Keratinocyte (primary cell): ENCODE results near the gene TPT1. TPM values are rescaled to one million over a fixed set of nuclear protein-coding genes. Genes with fewer than 3 reads are reported as not detected.

Experiments
- DNase-seq: peaks from one replicate; pipeline ENCODE4 v3.0.0-alpha.2; 2011; ENCODE audit warnings: low read depth, missing footprints, low spot score
- FAIRE-seq: peaks from 2 replicates; lab custom pipeline; 2011; peaks lifted over from hg19 to GRCh38; lab: Jason Lieb, UNC
- H2AFZ ChIP-seq: 2 replicates; pipeline ENCODE4 v1.6.0; 2012; ENCODE audit warnings: low read length, control low read depth, inconsistent platforms; ENCODE audit not compliant: control insufficient read depth
- H3K27ac ChIP-seq: 2 replicates; pipeline ENCODE4 v1.5.1; 2011; ENCODE audit warnings: low read length; ENCODE audit not compliant: control insufficient read depth, insufficient read depth
- H3K27me3 ChIP-seq: 3 replicates; pipeline ENCODE4 v1.6.0; 2011; ENCODE audit warnings: low read length; ENCODE audit not compliant: control insufficient read depth, insufficient read depth; ENCODE audit errors: extremely low read depth
- H3K36me3 ChIP-seq, 2 experiments: 2 replicates in 1 of 2; 3 replicates in 1 of 2; pipeline ENCODE4 v1.5.1; 2011; ENCODE audit warnings: low read length in 2 of 2, mild to moderate bottlenecking in 1 of 2; ENCODE audit not compliant: control insufficient read depth in 2 of 2, insufficient read depth in 2 of 2; ENCODE audit errors: extremely low read depth in 1 of 2
- H3K4me1 ChIP-seq: 3 replicates; pipeline ENCODE4 v1.5.1; 2011; ENCODE audit warnings: low read length; ENCODE audit not compliant: control insufficient read depth, insufficient read depth; ENCODE audit errors: extremely low read depth
- H3K4me2 ChIP-seq: 3 replicates; pipeline ENCODE4 v1.6.0; 2011; ENCODE audit warnings: low read depth, low read length; ENCODE audit not compliant: control insufficient read depth, insufficient read depth; ENCODE audit errors: extremely low read depth
- H3K4me3 ChIP-seq, 3 experiments: fragments of 200-600 bp in 1 of 3; sonication (generic) in 1 of 3; 2 replicates in 2 of 3; 3 replicates in 1 of 3; pipeline ENCODE4 v1.5.1; 2011 to 2016; ENCODE audit warnings: low read length in 3 of 3, mild to moderate bottlenecking in 3 of 3, control low read depth in 2 of 3, inconsistent platforms in 1 of 3, low read depth in 1 of 3, mixed read lengths in 1 of 3, mixed run types in 1 of 3, moderate library complexity in 1 of 3; ENCODE audit not compliant: control insufficient read depth in 2 of 3, insufficient read depth in 2 of 3; ENCODE audit errors: extremely low read depth in 1 of 3
- H3K79me2 ChIP-seq: 2 replicates; pipeline ENCODE4 v1.6.0; 2012; ENCODE audit warnings: low read length; ENCODE audit not compliant: control insufficient read depth, insufficient read depth
- H3K9ac ChIP-seq: 3 replicates; pipeline ENCODE4 v1.6.0; 2011; ENCODE audit warnings: low read length; ENCODE audit not compliant: control insufficient read depth, insufficient read depth; ENCODE audit errors: extremely low read depth
- H3K9me1 ChIP-seq: 3 replicates; pipeline ENCODE4 v1.6.0; 2011; ENCODE audit warnings: low read length; ENCODE audit not compliant: control insufficient read depth, insufficient read depth; ENCODE audit errors: extremely low read depth
- H3K9me3 ChIP-seq: 2 replicates; pipeline ENCODE4 v1.5.1; 2012; ENCODE audit warnings: low read depth, low read length; ENCODE audit not compliant: control insufficient read depth
- H4K20me1 ChIP-seq: 3 replicates; pipeline ENCODE4 v1.6.0; 2011; ENCODE audit warnings: low read length; ENCODE audit not compliant: control insufficient read depth, insufficient read depth; ENCODE audit errors: extremely low read depth
- CTCF ChIP-seq, 3 experiments: IDR thresholded peaks in 1 of 3; conservative IDR thresholded peaks in 1 of 3; optimal IDR thresholded peaks in 1 of 3; 2 replicates in 2 of 3; 3 replicates in 1 of 3; pipeline versions ENCODE3 to v1.5.1; 2011; ENCODE audit warnings: low read length in 3 of 3, mild to moderate bottlenecking in 3 of 3, moderate library complexity in 2 of 3, control low read depth in 1 of 3, inconsistent platforms in 1 of 3; ENCODE audit not compliant: insufficient read depth in 2 of 3; ENCODE audit errors: extremely low read depth in 1 of 3
- EZH2 ChIP-seq: IDR thresholded peaks from one replicate; pipeline ENCODE4 v1.6.1; 2012; ENCODE audit warnings: inconsistent platforms, mild to moderate bottlenecking, low read length, moderate library complexity
- dilution Hi-C: fragments of 300-500 bp; cut with MboI; formaldehyde crosslinking; loops from one replicate; pipeline ENCODE4 v1.7.0; 2020; ENCODE audit warnings: low sequenced_read_pairs; ENCODE audit not compliant: extremely low pct_ligation_motif_present
- polyA plus RNA-seq, 5 experiments: library from polyadenylated mRNA; depleted of rRNA in 3 of 5; stranded (reverse) in 3 of 5; stranded (forward) in 1 of 5; unstranded in 1 of 5; fragments of >200 nt; gene quantifications; 1 replicate in 1 of 5; 2 replicates in 3 of 5; 3 replicates in 1 of 5; pipeline versions ENCODE4 v1.2.1 to v1.2.3, GENCODE V29; 2011 to 2012; ENCODE audit warnings: missing spikeins in 2 of 5, low read depth in 1 of 5, low replicate concordance in 1 of 5

Gene TPT1
- polyA plus RNA-seq, 1 donor (not counting 4 experiments of a cell fraction or from before 2014, with no cell fraction given): 8,174 TPM

- no peaks in the 10 kb centered on the region for H3K79me2 ChIP-seq
- H3K4me3 ChIP-seq: no peak overlapping the region
- no peaks in the 10 kb centered on the region for H3K9me3 ChIP-seq
- TF ChIP-seq CTCF (optimal IDR thresholded peaks at IDR 0.05 in 1 of 3, IDR thresholded peaks at IDR 0.05 in 1 of 3, conservative IDR thresholded peaks at IDR 0.05 in 1 of 3; ENCODE audit: extremely low read depth in 1 of 3, insufficient read depth in 2 of 3, low read length in 3 of 3) (no peak), EZH2 (no peak)
- no peak overlapping the region for H2AFZ ChIP-seq
- peaks cover 1% of the 10 kb centered on the region for H3K4me1 ChIP-seq
- FAIRE-seq (no peak), DNase-seq (no peak)
- H3K4me2 ChIP-seq: no peak overlapping the region
- dilution Hi-C loops: no loop called here
- H3K27ac ChIP-seq: no peak overlapping the region
- H3K36me3 ChIP-seq: peaks cover 0 to 1% of the 10 kb centered on the region in 2 experiments
- H3K9ac ChIP-seq: no peak overlapping the region
- H4K20me1 ChIP-seq: no peaks in the 10 kb centered on the region
- H3K27me3 ChIP-seq: no peaks in the 10 kb centered on the region
- peaks cover 2% of the 10 kb centered on the region for H3K9me1 ChIP-seq
Observed at GRCh38 chr13:45297456-45298205, 43.4 kb downstream of the TPT1 start.

GRCh38 chr13:45296259-45296658 is 44.7 kb downstream of the TPT1 start:
- Histone ChIP-seq H3K4me3 (no peak overlapping the region), H3K9ac (no peak overlapping the region), H2AFZ (no peak overlapping the region), H3K27me3 (no peaks in the 10 kb centered on the region), H3K36me3 (peaks cover 0 to 1% of the 10 kb centered on the region in 2 experiments), H3K9me1 (peaks cover 2% of the 10 kb centered on the region), H4K20me1 (no peaks in the 10 kb centered on the region), H3K9me3 (no peaks in the 10 kb centered on the region), H3K4me1 (peaks cover 15% of the 10 kb centered on the region), H3K79me2 (no peaks in the 10 kb centered on the region), H3K27ac (no peak overlapping the region), H3K4me2 (no peak overlapping the region)
- dilution Hi-C loops: no loop called here
- DNase-seq: no peak
- FAIRE-seq: no peak
- TF ChIP-seq CTCF (optimal IDR thresholded peaks at IDR 0.05 in 1 of 3, IDR thresholded peaks at IDR 0.05 in 1 of 3, conservative IDR thresholded peaks at IDR 0.05 in 1 of 3; ENCODE audit: extremely low read depth in 1 of 3, insufficient read depth in 2 of 3, low read length in 3 of 3) (no peak), EZH2 (no peak)
